ENCODE measurements around the gene TSPAN14. TPM values are rescaled to one million over a fixed set of nuclear protein-coding genes. Genes with fewer than 3 reads are reported as not detected.
"Not testable (repeated sequence)": the region's sequence is repeated elsewhere in the genome, so short reads cannot be mapped to it uniquely, and the experiment has no call there.

The TSPAN14 gene
- total RNA-seq, 1 experiment from 2014 or later, result not detected

DNA sequence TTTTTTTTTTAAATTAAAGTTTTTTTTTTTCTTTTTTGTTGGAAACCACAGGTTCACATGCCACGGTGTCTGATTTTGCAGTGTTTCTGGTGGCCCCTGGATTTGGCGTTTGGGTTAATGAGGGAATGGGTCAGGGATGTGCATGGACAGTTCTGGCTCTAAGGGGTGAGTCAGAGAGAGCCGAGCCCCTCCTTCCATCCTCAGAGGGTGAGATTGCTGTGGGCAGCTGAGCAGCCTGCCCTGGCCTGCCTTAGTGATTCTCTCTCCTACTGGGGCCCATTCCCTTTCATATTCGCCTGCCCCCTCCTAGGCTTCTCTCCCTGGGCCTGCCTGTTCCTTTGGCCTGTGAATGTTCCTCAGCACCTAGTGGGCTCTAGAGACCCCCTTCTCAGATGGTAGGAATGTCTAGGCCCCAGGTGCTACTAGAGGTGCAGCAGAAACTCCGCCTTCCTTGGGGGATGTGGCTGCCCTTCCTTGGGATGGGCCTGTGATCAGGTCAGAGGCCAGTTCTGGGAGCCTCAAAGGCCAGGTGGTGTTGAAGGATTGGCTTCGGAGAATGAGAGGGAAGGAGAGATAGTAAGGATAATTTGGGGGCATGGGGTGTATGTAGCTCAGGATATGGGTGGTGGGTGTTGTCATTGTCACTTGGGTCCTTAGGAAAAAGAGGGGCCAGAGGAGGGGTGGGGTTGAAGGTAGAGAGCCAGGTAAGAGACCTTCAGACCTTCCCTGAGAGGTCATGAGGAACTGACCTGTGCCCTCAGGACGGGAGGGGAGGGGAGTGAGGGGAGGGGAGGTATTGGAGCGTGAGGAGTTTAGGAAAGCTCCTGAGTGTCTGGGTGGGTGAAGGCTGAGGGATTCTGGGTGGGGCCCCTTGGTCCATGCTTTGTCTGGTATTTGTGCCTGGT is 19.8 kb downstream of the TSPAN14 start:
- Histone ChIP-seq H3K9ac (ENCODE audit: low read length) (no peak overlapping the region), H3K9me2 (replicated peaks; ENCODE audit: low read length) (no peaks in the 10 kb centered on the region), H3K4me2 (ENCODE audit: low read length) (no peak overlapping the region), H3K4me1 (ENCODE audit: insufficient read depth, low read length) (no peaks in the 10 kb centered on the region), H3K27me3 (ENCODE audit: low read length) (no peaks in the 10 kb centered on the region), H2AFZ (ENCODE audit: low read length) (no peak overlapping the region), H3K4me3 (ENCODE audit: low read length) (no peak overlapping the region), H3K36me3 (ENCODE audit: low read depth, low read length) (no peaks in the 10 kb centered on the region), H3K27ac (ENCODE audit: low read length) (no peak overlapping the region), H3K79me2 (ENCODE audit: low read length) (no peaks in the 10 kb centered on the region), H3K9me3 (ENCODE audit: low read length) (no peaks in the 10 kb centered on the region), H4K20me1 (ENCODE audit: low read length) (no peaks in the 10 kb centered on the region), H3F3A (ENCODE audit: low read length, unreplicated experiment) (no peaks in the 10 kb centered on the region)
- intact Hi-C loops (cut with micrococcal nuclease), result no loop called here
- no peak for TF ChIP-seq EZH2 (IDR thresholded peaks at IDR 0.05; ENCODE audit: low read length, unreplicated experiment)
- TF ChIP-seq, protein P1, sequence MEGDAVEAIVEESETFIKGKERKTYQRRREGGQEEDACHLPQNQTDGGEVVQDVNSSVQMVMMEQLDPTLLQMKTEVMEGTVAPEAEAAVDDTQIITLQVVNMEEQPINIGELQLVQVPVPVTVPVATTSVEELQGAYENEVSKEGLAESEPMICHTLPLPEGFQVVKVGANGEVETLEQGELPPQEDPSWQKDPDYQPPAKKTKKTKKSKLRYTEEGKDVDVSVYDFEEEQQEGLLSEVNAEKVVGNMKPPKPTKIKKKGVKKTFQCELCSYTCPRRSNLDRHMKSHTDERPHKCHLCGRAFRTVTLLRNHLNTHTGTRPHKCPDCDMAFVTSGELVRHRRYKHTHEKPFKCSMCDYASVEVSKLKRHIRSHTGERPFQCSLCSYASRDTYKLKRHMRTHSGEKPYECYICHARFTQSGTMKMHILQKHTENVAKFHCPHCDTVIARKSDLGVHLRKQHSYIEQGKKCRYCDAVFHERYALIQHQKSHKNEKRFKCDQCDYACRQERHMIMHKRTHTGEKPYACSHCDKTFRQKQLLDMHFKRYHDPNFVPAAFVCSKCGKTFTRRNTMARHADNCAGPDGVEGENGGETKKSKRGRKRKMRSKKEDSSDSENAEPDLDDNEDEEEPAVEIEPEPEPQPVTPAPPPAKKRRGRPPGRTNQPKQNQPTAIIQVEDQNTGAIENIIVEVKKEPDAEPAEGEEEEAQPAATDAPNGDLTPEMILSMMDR (conservative IDR thresholded peaks at IDR 0.05; ENCODE audit: low read depth, low read length), result no peak
- TF ChIP-seq EZH2phosphoT487 (IDR thresholded peaks at IDR 0.05; ENCODE audit: borderline replicate concordance, low read length), result no peak
- ChIA-PET CTCF (no interaction called here), POLR2A (ENCODE audit: unreplicated experiment) (no interaction called here)
- DNase-seq (no peak), ATAC-seq (no peak)
- no TSS peak for BruUV-seq (replicated peaks)

DNA sequence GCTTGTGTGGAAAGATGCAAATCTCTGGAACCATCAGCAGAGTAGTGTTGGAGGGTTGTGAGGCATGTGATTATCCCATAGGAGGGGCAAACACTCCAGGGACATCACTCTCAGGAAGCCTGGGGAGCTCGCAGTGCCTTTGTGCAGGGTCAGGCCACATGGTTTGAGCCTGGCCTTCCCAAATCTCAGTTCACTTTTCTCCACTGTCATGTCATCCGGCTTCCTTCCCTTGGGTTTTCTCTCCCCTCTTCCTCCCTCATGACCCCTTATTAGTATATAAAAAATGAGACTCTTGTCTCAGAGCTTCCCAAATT is 20.4 kb downstream of the TSPAN14 start:
- no peaks in the 10 kb centered on the region for H3K9me2 ChIP-seq (replicated peaks; ENCODE audit: low read length)
- no peak for TF ChIP-seq EZH2 (IDR thresholded peaks at IDR 0.05; ENCODE audit: low read length, unreplicated experiment)
- TF ChIP-seq, protein P1 (conservative IDR thresholded peaks at IDR 0.05; ENCODE audit: low read depth, low read length), result no peak
- TF ChIP-seq EZH2phosphoT487 (IDR thresholded peaks at IDR 0.05; ENCODE audit: borderline replicate concordance, low read length), result no peak
- H2AFZ ChIP-seq (ENCODE audit: low read length), result no peak overlapping the region
- DNase-seq (no peak), ATAC-seq (no peak)
- H3K27me3 ChIP-seq (ENCODE audit: low read length), result no peaks in the 10 kb centered on the region
- ChIA-PET POLR2A (ENCODE audit: unreplicated experiment) (no interaction called here), CTCF (no interaction called here)
- no peaks in the 10 kb centered on the region for H3K36me3 ChIP-seq (ENCODE audit: low read depth, low read length)
- H3K4me1 ChIP-seq (ENCODE audit: insufficient read depth, low read length), result no peaks in the 10 kb centered on the region
- H3K9ac ChIP-seq (ENCODE audit: low read length), result no peak overlapping the region
- intact Hi-C loops (cut with micrococcal nuclease), result no loop called here
- no peak overlapping the region for H3K27ac ChIP-seq (ENCODE audit: low read length)
- H3K4me2 ChIP-seq (ENCODE audit: low read length), result no peak overlapping the region
- H3K79me2 ChIP-seq (ENCODE audit: low read length), result no peaks in the 10 kb centered on the region
- H3K4me3 ChIP-seq (ENCODE audit: low read length), result no peak overlapping the region
- H3F3A ChIP-seq (ENCODE audit: low read length, unreplicated experiment), result no peaks in the 10 kb centered on the region
- no TSS peak for BruUV-seq (replicated peaks)
- no peaks in the 10 kb centered on the region for H4K20me1 ChIP-seq (ENCODE audit: low read length)
- no peaks in the 10 kb centered on the region for H3K9me3 ChIP-seq (ENCODE audit: low read length)

DNA sequence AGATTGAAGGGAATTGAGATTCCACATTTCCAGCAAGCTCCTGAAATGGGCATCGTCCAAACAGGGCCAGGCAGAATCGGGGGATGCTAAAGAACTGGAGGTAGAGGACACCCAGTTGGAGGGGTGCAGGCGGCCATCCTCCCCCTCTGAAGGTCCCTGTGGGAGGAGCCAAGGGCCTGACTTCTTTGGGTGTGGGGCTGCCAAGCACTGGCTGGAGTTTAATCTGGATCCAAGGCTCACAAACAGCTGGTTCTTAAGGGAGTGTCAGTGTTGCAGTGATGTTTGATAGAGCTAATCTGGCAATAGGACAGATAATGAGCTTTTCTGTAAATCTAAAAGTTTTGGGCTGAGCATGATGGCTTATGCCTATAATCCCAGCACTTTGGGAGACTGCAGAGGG is 20.8 kb downstream of the TSPAN14 start:
- no peak overlapping the region for H3K4me3 ChIP-seq (ENCODE audit: low read length)
- H3K27ac ChIP-seq (ENCODE audit: low read length), result no peak overlapping the region
- H3K9me3 ChIP-seq (ENCODE audit: low read length), result no peaks in the 10 kb centered on the region
- ChIA-PET CTCF (no interaction called here), POLR2A (ENCODE audit: unreplicated experiment) (no interaction called here)
- intact Hi-C loops (cut with micrococcal nuclease), result no loop called here
- no peaks in the 10 kb centered on the region for H3K27me3 ChIP-seq (ENCODE audit: low read length)
- DNase-seq (no peak), ATAC-seq (no peak)
- H4K20me1 ChIP-seq (ENCODE audit: low read length), result no peaks in the 10 kb centered on the region
- H3K9ac ChIP-seq (ENCODE audit: low read length), result no peak overlapping the region
- H3K9me2 ChIP-seq (replicated peaks; ENCODE audit: low read length), result no peaks in the 10 kb centered on the region
- H3F3A ChIP-seq (ENCODE audit: low read length, unreplicated experiment), result no peaks in the 10 kb centered on the region
- no peak overlapping the region for H2AFZ ChIP-seq (ENCODE audit: low read length)
- H3K4me1 ChIP-seq (ENCODE audit: insufficient read depth, low read length), result no peaks in the 10 kb centered on the region
- BruUV-seq (replicated peaks), result no TSS peak
- H3K36me3 ChIP-seq (ENCODE audit: low read depth, low read length), result no peaks in the 10 kb centered on the region
- no peak overlapping the region for H3K4me2 ChIP-seq (ENCODE audit: low read length)
- no peaks in the 10 kb centered on the region for H3K79me2 ChIP-seq (ENCODE audit: low read length)
- TF ChIP-seq EZH2 (IDR thresholded peaks at IDR 0.05; ENCODE audit: low read length, unreplicated experiment) (no peak), EZH2phosphoT487 (IDR thresholded peaks at IDR 0.05; ENCODE audit: borderline replicate concordance, low read length) (no peak)
- TF ChIP-seq, protein P1 (conservative IDR thresholded peaks at IDR 0.05; ENCODE audit: low read depth, low read length), result no peak

DNA sequence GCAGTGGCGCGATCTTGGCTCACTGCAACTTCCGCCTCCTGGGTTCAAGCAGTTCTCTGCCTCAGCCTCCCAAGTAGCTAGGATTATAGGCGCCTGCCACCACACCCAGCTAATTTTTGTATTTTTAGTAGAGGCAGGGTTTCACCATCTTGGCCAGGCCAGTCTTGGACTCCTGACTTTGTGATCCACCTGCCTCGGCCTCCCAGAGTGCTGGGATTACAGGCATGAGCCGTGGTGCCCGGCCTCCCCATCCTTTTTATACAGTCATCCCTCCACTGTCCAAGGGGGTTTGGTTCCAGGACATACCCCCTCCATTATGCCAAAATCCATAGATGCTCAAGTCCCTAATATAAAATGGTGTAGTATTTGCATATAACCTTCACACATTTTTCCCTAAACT is 21.5 kb downstream of the TSPAN14 start:
- H4K20me1 ChIP-seq (ENCODE audit: low read length); DNase-seq; CTCF ChIA-PET: not testable (repeated sequence)

More for the DNA sequence above, 21.5 kb downstream of the TSPAN14 start:
- H3K9me3 ChIP-seq (ENCODE audit: low read length); H3K4me2 ChIP-seq (ENCODE audit: low read length); H3K9me2 ChIP-seq (replicated peaks; ENCODE audit: low read length); H3K4me1 ChIP-seq (ENCODE audit: insufficient read depth, low read length); ATAC-seq; H3K27me3 ChIP-seq (ENCODE audit: low read length); H3K9ac ChIP-seq (ENCODE audit: low read length); POLR2A ChIA-PET (ENCODE audit: unreplicated experiment); H3F3A ChIP-seq (ENCODE audit: low read length, unreplicated experiment); H3K27ac ChIP-seq (ENCODE audit: low read length); H3K36me3 ChIP-seq (ENCODE audit: low read depth, low read length); BruUV-seq (replicated peaks); H3K4me3 ChIP-seq (ENCODE audit: low read length); H3K79me2 ChIP-seq (ENCODE audit: low read length); intact Hi-C loops (cut with micrococcal nuclease); H2AFZ ChIP-seq (ENCODE audit: low read length): not testable (repeated sequence)

All from PC-3 (cell line).